ENCODE data around the gene WDR82. TPM values are rescaled to one million over a fixed set of nuclear protein-coding genes. Genes with fewer than 3 reads are reported as not detected.

Gene WDR82
- total RNA-seq, 1 donor from 2014 or later, result 86.4 TPM

DNA sequence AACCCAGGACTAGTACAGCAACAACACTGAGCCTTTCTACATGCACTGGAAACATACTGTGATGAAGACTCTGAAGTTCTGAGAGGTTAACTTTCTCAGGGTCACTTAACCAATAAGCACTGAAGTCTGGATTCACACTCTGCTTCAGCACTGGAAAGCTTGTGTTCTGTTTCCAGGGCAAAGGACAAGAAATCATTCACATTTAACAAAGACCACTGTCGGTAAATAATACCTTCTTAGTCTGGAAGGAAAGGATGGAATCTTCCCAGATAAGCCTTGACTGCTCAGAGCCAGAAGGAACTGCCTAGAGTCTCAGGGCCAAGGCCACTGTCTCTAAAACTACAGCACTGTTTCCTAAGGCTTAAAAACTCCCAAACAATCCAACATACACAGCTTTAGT lies 4.9 kb upstream of the WDR82 start:
- ChIA-PET CTCF (interaction anchor here (1.5 kb wide), 1 partner anchor 30 kb away, joined by 3 read pairs; no protein-coding TSS in a partner anchor), POLR2A (interaction anchor here (0.7 to 1.1 kb wide), 3 partner anchors 31 to 73 kb away, joined by 3 to 18 read pairs (median 6); no protein-coding TSS in a partner anchor)
- H3K4me3 Mint-ChIP-seq, result no peak overlapping the region
- ATAC-seq (ENCODE audit: low read depth) (no peak), DNase-seq (no peak)
- no peaks in the 10 kb centered on the region for H3K27me3 Mint-ChIP-seq
- no peaks in the 10 kb centered on the region for H3K9me3 Mint-ChIP-seq
- intact Hi-C loops (cut with micrococcal nuclease), result no loop called here
- H3K4me1 Mint-ChIP-seq, result peaks cover 26% of the 10 kb centered on the region
- no peak overlapping the region for H3K27ac Mint-ChIP-seq
- TF ChIP-seq, protein P1, sequence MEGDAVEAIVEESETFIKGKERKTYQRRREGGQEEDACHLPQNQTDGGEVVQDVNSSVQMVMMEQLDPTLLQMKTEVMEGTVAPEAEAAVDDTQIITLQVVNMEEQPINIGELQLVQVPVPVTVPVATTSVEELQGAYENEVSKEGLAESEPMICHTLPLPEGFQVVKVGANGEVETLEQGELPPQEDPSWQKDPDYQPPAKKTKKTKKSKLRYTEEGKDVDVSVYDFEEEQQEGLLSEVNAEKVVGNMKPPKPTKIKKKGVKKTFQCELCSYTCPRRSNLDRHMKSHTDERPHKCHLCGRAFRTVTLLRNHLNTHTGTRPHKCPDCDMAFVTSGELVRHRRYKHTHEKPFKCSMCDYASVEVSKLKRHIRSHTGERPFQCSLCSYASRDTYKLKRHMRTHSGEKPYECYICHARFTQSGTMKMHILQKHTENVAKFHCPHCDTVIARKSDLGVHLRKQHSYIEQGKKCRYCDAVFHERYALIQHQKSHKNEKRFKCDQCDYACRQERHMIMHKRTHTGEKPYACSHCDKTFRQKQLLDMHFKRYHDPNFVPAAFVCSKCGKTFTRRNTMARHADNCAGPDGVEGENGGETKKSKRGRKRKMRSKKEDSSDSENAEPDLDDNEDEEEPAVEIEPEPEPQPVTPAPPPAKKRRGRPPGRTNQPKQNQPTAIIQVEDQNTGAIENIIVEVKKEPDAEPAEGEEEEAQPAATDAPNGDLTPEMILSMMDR (IDR thresholded peaks at IDR 0.05), result no peak
- H3K36me3 Mint-ChIP-seq (ENCODE audit: low read depth), result peaks cover 15% of the 10 kb centered on the region

DNA sequence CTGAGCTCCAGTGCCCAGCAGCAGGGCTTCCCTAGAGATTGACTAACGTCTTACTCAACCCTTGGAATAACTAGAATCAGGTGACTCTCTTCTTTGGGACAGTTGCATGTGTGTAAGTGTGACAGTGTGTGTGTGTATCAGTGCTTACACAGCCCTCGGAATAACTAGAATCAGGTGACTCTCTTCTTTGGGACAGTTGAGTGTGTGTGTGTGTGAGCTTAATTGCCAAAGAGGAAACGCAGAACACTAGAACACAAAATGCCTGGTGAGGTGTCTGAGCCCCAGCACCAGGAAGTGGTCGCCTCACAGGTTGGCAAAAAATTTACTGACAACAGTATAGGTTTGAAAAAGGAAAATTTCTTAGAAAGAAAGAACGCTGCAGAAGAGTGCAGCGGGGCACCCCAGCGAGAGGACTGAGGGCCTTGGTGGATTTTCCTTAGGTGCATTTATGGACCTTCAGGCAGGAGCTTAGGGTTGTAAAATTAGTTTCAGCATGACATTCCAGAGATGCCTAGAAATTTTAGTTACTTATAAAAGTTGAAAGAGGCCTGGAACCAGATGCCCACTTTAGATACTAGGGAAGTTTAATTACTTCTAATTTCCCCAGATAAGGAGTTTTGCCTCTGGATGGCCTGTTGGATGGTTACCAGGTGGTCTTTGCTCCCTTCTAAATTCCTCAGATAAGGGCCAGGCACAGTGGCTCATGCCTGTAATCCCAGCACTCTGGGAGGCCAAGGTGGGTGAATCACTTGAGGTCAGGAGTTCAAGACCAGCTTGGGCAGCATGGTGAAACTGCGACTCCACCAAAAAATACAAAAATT lies 3.7 kb upstream of the WDR82 start:
- intact Hi-C loops (cut with micrococcal nuclease), result no loop called here
- peaks cover 25% of the 10 kb centered on the region for H3K4me1 Mint-ChIP-seq
- POLR2A ChIA-PET, result interaction anchor here (1.1 to 1.4 kb wide), 4 partner anchors 36 to 58 kb away, joined by 3 to 4 read pairs (median 4); no protein-coding TSS in a partner anchor
- TF ChIP-seq, protein P1 (IDR thresholded peaks at IDR 0.05), result no peak
- no peaks in the 10 kb centered on the region for H3K9me3 Mint-ChIP-seq
- CTCF ChIA-PET, result interaction anchor here (0.8 to 1.6 kb wide), 5 partner anchors 29 to 58 kb away, joined by 3 to 6 read pairs (median 4); partner anchors contain the start of gene TWF2
- no peaks in the 10 kb centered on the region for H3K27me3 Mint-ChIP-seq
- H3K4me3 Mint-ChIP-seq, result no peak overlapping the region
- ATAC-seq (ENCODE audit: low read depth), result no peak
- H3K27ac Mint-ChIP-seq, result no peak overlapping the region
- H3K36me3 Mint-ChIP-seq (ENCODE audit: low read depth), result peaks cover 18% of the 10 kb centered on the region
- no peak for DNase-seq

- ChIA-PET POLR2A (interaction anchor here (3.1 to 6.1 kb wide), 6 partner anchors 8 to 59 kb away, joined by 51 to 111 read pairs (median 84); partner anchors contain the start of genes GLYCTK, PPM1M, TLR9 and TWF2), CTCF (interaction anchor here (1.1 to 6.0 kb wide), 7 partner anchors 8 to 59 kb away, joined by 3 to 48 read pairs (median 12); partner anchors contain the start of genes GLYCTK and TLR9)
- Mint-ChIP-seq H3K36me3 (ENCODE audit: low read depth) (peaks cover 30% of the 10 kb centered on the region), H3K9me3 (no peaks in the 10 kb centered on the region), H3K27ac (no peak overlapping the region), H3K27me3 (no peaks in the 10 kb centered on the region), H3K4me3 (peak overlapping the region; percentile 41), H3K4me1 (peaks cover 40% of the 10 kb centered on the region)
- intact Hi-C loops (cut with micrococcal nuclease), result no loop called here
- DNase-seq, result no peak
- TF ChIP-seq, protein P1 (IDR thresholded peaks at IDR 0.05), result no peak
- no peak for ATAC-seq (ENCODE audit: low read depth)
Observed at GRCh38 chr3:52280050-52280461, 1.6 kb upstream of the WDR82 start.

DNA sequence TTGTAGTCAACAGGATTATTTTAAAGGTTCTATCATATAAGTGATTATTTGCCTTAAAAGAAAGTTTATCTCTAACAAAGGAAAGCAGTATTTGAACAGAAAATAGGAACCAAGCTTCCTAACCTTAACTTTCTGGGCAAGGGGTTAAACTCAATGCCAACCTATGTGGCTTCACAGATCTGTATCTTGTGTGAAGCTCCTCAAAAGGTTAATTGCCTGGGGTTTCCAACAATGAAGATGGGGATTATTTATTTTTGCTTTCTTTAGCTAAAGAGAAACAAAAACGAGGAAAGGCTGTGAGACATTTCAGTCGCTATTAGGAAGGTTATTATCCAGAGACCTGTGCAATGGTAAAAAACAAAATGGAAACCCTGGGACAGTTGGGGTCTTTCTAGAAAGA lies 1.1 kb upstream of the WDR82 start:
- ATAC-seq (ENCODE audit: low read depth) (no peak), DNase-seq (no peak)
- Mint-ChIP-seq H3K27ac (no peak overlapping the region), H3K4me1 (peaks cover 44% of the 10 kb centered on the region), H3K36me3 (ENCODE audit: low read depth) (peaks cover 32% of the 10 kb centered on the region), H3K27me3 (no peaks in the 10 kb centered on the region), H3K4me3 (peak overlapping the region; percentile 99), H3K9me3 (no peaks in the 10 kb centered on the region)
- ChIA-PET CTCF (interaction anchor here (1.1 to 6.0 kb wide), 8 partner anchors 8 to 59 kb away, joined by 3 to 48 read pairs (median 8); partner anchors contain the start of genes GLYCTK and TLR9), POLR2A (interaction anchor here (1.1 to 6.1 kb wide), 8 partner anchors 9 to 284 kb away, joined by 4 to 111 read pairs (median 81); partner anchors contain the start of genes GLYCTK, PPM1M, TLR9 and TWF2)
- intact Hi-C loops (cut with micrococcal nuclease), result loop anchor here (5.0 kb wide), 1 partner anchor 277 kb away; no protein-coding TSS in a partner anchor
- TF ChIP-seq, protein P1 (IDR thresholded peaks at IDR 0.05), result no peak

All from activated B cell treated with CpG ODN at 0.5 μM for 24 hours (primary cell).